ENCODE results near the gene OR2L2. TPM values are rescaled to one million over a fixed set of nuclear protein-coding genes. Genes with fewer than 3 reads are reported as not detected.
"Not testable (repeated sequence)": the region's sequence is repeated elsewhere in the genome, so short reads cannot be mapped to it uniquely, and the experiment has no call there.

The OR2L2 gene
- total and polyA plus RNA-seq, 8 donors, result 0.03 to 0.07 (median 0.05) TPM; not detected in 4

DNA sequence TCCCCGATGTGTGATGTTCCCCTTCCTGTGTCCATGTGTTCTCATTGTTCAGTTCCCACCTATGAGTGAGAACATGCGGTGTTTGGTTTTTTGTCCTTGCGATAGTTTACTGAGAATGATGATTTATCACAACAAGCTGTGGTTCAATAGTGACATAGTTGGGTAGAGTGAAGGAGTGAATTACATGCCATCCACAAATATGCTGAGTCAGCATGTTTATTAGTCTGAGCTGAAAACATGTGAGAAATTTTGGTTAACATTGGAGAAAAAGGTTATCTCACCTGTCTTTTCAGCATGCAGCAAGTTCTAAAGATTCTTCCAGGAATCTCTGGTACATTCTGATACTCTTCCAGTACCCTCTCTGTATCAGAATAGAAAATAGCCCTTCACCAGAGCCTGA, 35.7 kb downstream of the OR2L2 start:
- Histone ChIP-seq H3K27ac (no peak overlapping the region), H3K4me3 (no peak overlapping the region), H3K9me3 (no peaks in the 10 kb centered on the region), H3K4me1 (no peaks in the 10 kb centered on the region), H3K36me3 (no peaks in the 10 kb centered on the region), H3K27me3 (no peaks in the 10 kb centered on the region)
- TF ChIP-seq, protein P1, sequence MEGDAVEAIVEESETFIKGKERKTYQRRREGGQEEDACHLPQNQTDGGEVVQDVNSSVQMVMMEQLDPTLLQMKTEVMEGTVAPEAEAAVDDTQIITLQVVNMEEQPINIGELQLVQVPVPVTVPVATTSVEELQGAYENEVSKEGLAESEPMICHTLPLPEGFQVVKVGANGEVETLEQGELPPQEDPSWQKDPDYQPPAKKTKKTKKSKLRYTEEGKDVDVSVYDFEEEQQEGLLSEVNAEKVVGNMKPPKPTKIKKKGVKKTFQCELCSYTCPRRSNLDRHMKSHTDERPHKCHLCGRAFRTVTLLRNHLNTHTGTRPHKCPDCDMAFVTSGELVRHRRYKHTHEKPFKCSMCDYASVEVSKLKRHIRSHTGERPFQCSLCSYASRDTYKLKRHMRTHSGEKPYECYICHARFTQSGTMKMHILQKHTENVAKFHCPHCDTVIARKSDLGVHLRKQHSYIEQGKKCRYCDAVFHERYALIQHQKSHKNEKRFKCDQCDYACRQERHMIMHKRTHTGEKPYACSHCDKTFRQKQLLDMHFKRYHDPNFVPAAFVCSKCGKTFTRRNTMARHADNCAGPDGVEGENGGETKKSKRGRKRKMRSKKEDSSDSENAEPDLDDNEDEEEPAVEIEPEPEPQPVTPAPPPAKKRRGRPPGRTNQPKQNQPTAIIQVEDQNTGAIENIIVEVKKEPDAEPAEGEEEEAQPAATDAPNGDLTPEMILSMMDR (IDR thresholded peaks at IDR 0.05), result no peak
- intact Hi-C loops (cut with DNase I), result no loop called here
- DNase-seq (no peak), ATAC-seq (no peak), FAIRE-seq (no peak)
- 84 to 86% methylated on average over 3 of the region's 3 CpGs for WGBS, 2 donors

DNA sequence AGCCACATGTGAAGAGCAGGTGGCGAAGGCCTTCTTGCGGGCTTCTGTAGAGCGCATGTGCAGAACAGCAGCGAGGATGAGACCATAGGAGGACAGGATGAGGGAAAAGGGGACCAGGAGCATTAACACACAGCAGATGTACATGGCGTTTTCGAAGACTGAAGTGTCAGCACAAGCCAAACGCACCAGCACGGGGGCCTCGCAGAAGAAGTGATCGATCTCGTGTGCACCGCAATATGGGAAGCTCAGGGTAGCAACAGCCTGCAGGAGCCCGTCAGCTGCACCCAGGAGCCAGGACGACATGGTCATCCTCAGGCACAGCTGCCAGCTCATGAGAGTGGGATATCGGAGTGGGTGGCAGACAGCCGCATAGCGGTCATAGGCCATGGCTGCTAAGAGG, 54.0 kb downstream of the OR2L2 start:
- H3K27ac ChIP-seq; H3K27me3 ChIP-seq; ATAC-seq; FAIRE-seq; intact Hi-C loops (cut with DNase I); H3K4me1 ChIP-seq; H3K9me3 ChIP-seq; H3K4me3 ChIP-seq; H3K36me3 ChIP-seq: not testable (repeated sequence)
- peak in 1 of 6 donors; percentile 26 for DNase-seq
- 67 to 71% methylated on average over 9 to 12 of the region's 17 CpGs for WGBS, 2 donors

Other genes starting within 250 kb of the OR2L2 start
- not detected for gene OR14A16, start 206.0 kb upstream of the OR2L2 start, total RNA-seq
- not detected for gene OR14A16, start 206.0 kb upstream of the OR2L2 start, polyA plus RNA-seq
- gene OR11L1, start 188.2 kb upstream of the OR2L2 start, total RNA-seq, result not detected
- not detected for gene OR11L1, start 188.2 kb upstream of the OR2L2 start, polyA plus RNA-seq
- gene TRIM58, start 172.9 kb upstream of the OR2L2 start, total RNA-seq, result under 1 TPM; 0.04 to 0.47 (median 0.14) TPM
- under 1 TPM; 0.08 to 0.14 TPM for gene TRIM58, start 172.9 kb upstream of the OR2L2 start, polyA plus RNA-seq
- gene OR2W3, start 134.5 kb upstream of the OR2L2 start, total RNA-seq, result under 1 TPM in 1 of 6 donors, not detected in 5; 0.23 TPM
- under 1 TPM in 1 of 2 donors, not detected in 1; 0.09 TPM for gene OR2W3, start 134.5 kb upstream of the OR2L2 start, polyA plus RNA-seq
- not detected for gene OR2T8, start 109.8 kb upstream of the OR2L2 start, total RNA-seq
- gene OR2T8, start 109.8 kb upstream of the OR2L2 start, polyA plus RNA-seq, result not detected
- not detected for gene OR2AJ1, start 105.2 kb upstream of the OR2L2 start, total RNA-seq
- not detected for gene OR2AJ1, start 105.2 kb upstream of the OR2L2 start, polyA plus RNA-seq
- gene OR2L8, start 81.2 kb upstream of the OR2L2 start, total RNA-seq, result not detected
- not detected for gene OR2L8, start 81.2 kb upstream of the OR2L2 start, polyA plus RNA-seq
- not detected for gene OR2AK2, start 64.8 kb upstream of the OR2L2 start, total RNA-seq
- gene OR2AK2, start 64.8 kb upstream of the OR2L2 start, polyA plus RNA-seq, result not detected
- not detected for gene OR2L5, start 16.4 kb upstream of the OR2L2 start, total RNA-seq
- not detected for gene OR2L5, start 16.4 kb upstream of the OR2L2 start, polyA plus RNA-seq
- not detected for gene OR2L3, start 16.8 kb downstream of the OR2L2 start, total RNA-seq
- not detected for gene OR2L3, start 16.8 kb downstream of the OR2L2 start, polyA plus RNA-seq
- not detected for gene OR2L13, start 65.1 kb downstream of the OR2L2 start, total RNA-seq
- not detected for gene OR2L13, start 65.1 kb downstream of the OR2L2 start, polyA plus RNA-seq
- gene OR2M5, start 115.1 kb downstream of the OR2L2 start, total RNA-seq, result not detected
- gene OR2M5, start 115.1 kb downstream of the OR2L2 start, polyA plus RNA-seq, result not detected
- gene OR2M2, start 144.8 kb downstream of the OR2L2 start, total RNA-seq, result not detected
- not detected for gene OR2M2, start 144.8 kb downstream of the OR2L2 start, polyA plus RNA-seq
- gene OR2M3, start 167.2 kb downstream of the OR2L2 start, total RNA-seq, result not detected
- under 1 TPM in 1 of 2 donors, not detected in 1; under 0.01 TPM for gene OR2M3, start 167.2 kb downstream of the OR2L2 start, polyA plus RNA-seq
- gene OR2M4, start 201.3 kb downstream of the OR2L2 start, total RNA-seq, result not detected
- gene OR2M4, start 201.3 kb downstream of the OR2L2 start, polyA plus RNA-seq, result under 1 TPM in 1 of 2 donors, not detected in 1; 0.02 TPM
- gene OR2T33, start 247.9 kb downstream of the OR2L2 start, total RNA-seq, result not detected
- gene OR2T33, start 247.9 kb downstream of the OR2L2 start, polyA plus RNA-seq, result not detected

All from pancreas (tissue), 10 donors.